K562 (cell line): Measurements from ENCODE around the gene SLC44A1. TPM values are rescaled to one million over a fixed set of nuclear protein-coding genes. Genes with fewer than 3 reads are reported as not detected.

ENCODE experiments used
- ATAC-seq: fragments of 200-7000 bp; cut with Tn5 transposase; 3 replicates; pipeline ENCODE4 v1.9.1; 2020; ENCODE audit warnings: moderate library complexity
- BruUV-seq: library from RNA; stranded (reverse); fragments of 400-500 nt; replicated peaks from 2 replicates; lab custom pipeline; 2021; lab: Mats Ljungman, UMichigan
- CTCF ChIA-PET: fragments of 300-600 bp; formaldehyde crosslinking; extraction: SDS; loops from one replicate; lab custom pipeline; 2021; ENCODE audit warnings: low intra/inter-chr PET ratio; lab: Yijun Ruan, JAX
- POLR2A ChIA-PET: fragments of 300-600, 350-650 bp; sonication (Branson Sonifier 250); formaldehyde crosslinking; extraction: SDS; loops from one replicate; lab custom pipeline; 2021; ENCODE audit warnings: antibody characterized with exemption, inconsistent platforms; lab: Yijun Ruan, JAX
- DNase-seq, 4 experiments: peaks; one replicate each; pipeline versions ENCODE4 v3.0.0 to v3.0.0-alpha.2; 2011 to 2018; ENCODE audit warnings: low spot score in 3 of 4, mixed read lengths in 3 of 4; ENCODE audit errors: extremely low read depth in 1 of 4
- FAIRE-seq: peaks from 2 replicates; lab custom pipeline; 2011; peaks lifted over from hg19 to GRCh38; lab: Jason Lieb, UNC
- H2AFZ ChIP-seq: 2 replicates; pipeline ENCODE4 v1.6.0; 2011; ENCODE audit warnings: low read depth, low read length, control low read depth, inconsistent platforms
- H3K27ac ChIP-seq: fragments of 200-600 bp; 3 replicates; pipeline ENCODE4 v1.8.0; 2011; ENCODE audit warnings: low read depth, mild to moderate bottlenecking, control low read depth, inconsistent platforms, low read length, moderate library complexity, mixed read lengths; ENCODE audit errors: extremely low read depth
- H3K27me3 ChIP-seq, 2 experiments: fragments of 300-600 bp in 1 of 2; 2 replicates in 1 of 2; 3 replicates in 1 of 2; pipeline versions ENCODE4 v1.6.0 to v1.8.0; 2011; ENCODE audit warnings: inconsistent platforms in 2 of 2, low read length in 2 of 2, mild to moderate bottlenecking in 1 of 2, mixed read lengths in 1 of 2, moderate library complexity in 1 of 2; ENCODE audit not compliant: control insufficient read depth in 2 of 2, insufficient read depth in 2 of 2
- H3K36me3 ChIP-seq: fragments of 300-600 bp; 3 replicates; pipeline ENCODE4 v1.8.0; 2011; ENCODE audit warnings: mild to moderate bottlenecking, low read length, inconsistent platforms; ENCODE audit not compliant: control insufficient read depth, insufficient read depth
- H3K4me1 ChIP-seq, 2 experiments: fragments of 200-600 bp in 1 of 2; replicated peaks in 1 of 2; 2 replicates in 1 of 2; 3 replicates in 1 of 2; pipeline versions ENCODE4 v1.5.1 to v1.8.0; 2011; ENCODE audit warnings: inconsistent platforms in 2 of 2, low read length in 2 of 2, mild to moderate bottlenecking in 1 of 2, mixed read lengths in 1 of 2, moderate library complexity in 1 of 2; ENCODE audit not compliant: control insufficient read depth in 2 of 2, insufficient read depth in 2 of 2
- H3K4me2 ChIP-seq: 2 replicates; pipeline ENCODE4 v1.6.1; 2011; ENCODE audit warnings: low read length, control low read depth, inconsistent platforms, mixed read lengths; ENCODE audit not compliant: insufficient read depth
- H3K4me3 ChIP-seq: fragments of 200-600 bp; sonication (generic), shearing (Covaris generic); 2 replicates; pipeline ENCODE4 v1.5.1; 2016; ENCODE audit warnings: control low read depth, inconsistent platforms
- H3K79me2 ChIP-seq: fragments of 200-600 bp; 3 replicates; pipeline ENCODE4 v1.8.0; 2011; ENCODE audit warnings: low read length, inconsistent platforms; ENCODE audit not compliant: control insufficient read depth, insufficient read depth
- H3K9ac ChIP-seq, 2 experiments: 2 replicates each; pipeline versions ENCODE4 v1.6.0 to v1.6.1; 2011; ENCODE audit warnings: low read depth in 2 of 2, low read length in 2 of 2, control low read depth in 1 of 2, inconsistent platforms in 1 of 2, mild to moderate bottlenecking in 1 of 2, mixed read lengths in 1 of 2; ENCODE audit not compliant: insufficient read depth in 1 of 2
- H3K9me1 ChIP-seq: one replicate; pipeline ENCODE4 v1.6.0; 2011; ENCODE audit warnings: inconsistent platforms, mild to moderate bottlenecking, low read length, moderate library complexity; ENCODE audit not compliant: control insufficient read depth, insufficient read depth
- H3K9me3 ChIP-seq: replicated peaks from 2 replicates; pipeline ENCODE4 v1.5.1; 2011; ENCODE audit warnings: low read depth, low read length, inconsistent platforms; ENCODE audit not compliant: control insufficient read depth, insufficient read depth
- H4K20me1 ChIP-seq: replicated peaks from 2 replicates; pipeline ENCODE4 v1.6.1; 2011; ENCODE audit warnings: low read length, inconsistent platforms, mixed read lengths; ENCODE audit not compliant: control insufficient read depth, insufficient read depth
- ATF1 ChIP-seq, 2 experiments: fragments of 450-650 bp in 1 of 2; IDR thresholded peaks; 2 replicates each; pipeline ENCODE4 v1.6.1; 2016; ENCODE audit warnings: missing compliant biosample characterization in 1 of 2, missing genetic modification characterization in 1 of 2
- CHD1 ChIP-seq: fragments of 200-600 bp; sonication (generic); IDR thresholded peaks from one replicate; pipeline ENCODE4 v1.6.1; 2012; ENCODE audit warnings: mild to moderate bottlenecking, moderate library complexity, low read length, inconsistent platforms
- DACH1 ChIP-seq: fragments of 450-650 bp; IDR thresholded peaks from 2 replicates; pipeline ENCODE4 v1.6.1; 2018; ENCODE audit not compliant: partially characterized antibody
- FOXK2 ChIP-seq, 2 experiments: fragments of 450-650 bp; IDR thresholded peaks in 1 of 2; conservative IDR thresholded peaks in 1 of 2; 2 replicates each; pipeline ENCODE4 v1.6.1; 2016; ENCODE audit warnings: low read depth in 2 of 2, mild to moderate bottlenecking in 1 of 2
- HNRNPUL1 ChIP-seq: fragments of 200-400 bp; formaldehyde crosslinking; IDR thresholded peaks from 2 replicates; pipeline ENCODE4 v1.6.1; 2017; ENCODE audit warnings: low read length
- KAT8 ChIP-seq: fragments of 450-650 bp; IDR thresholded peaks from 2 replicates; pipeline ENCODE4 v1.6.1; 2016; ENCODE audit warnings: low read depth, mild to moderate bottlenecking
- PCBP2 ChIP-seq: fragments of 200-400 bp; formaldehyde crosslinking; IDR thresholded peaks from 2 replicates; pipeline ENCODE4 v1.6.1; 2018; ENCODE audit warnings: low read length, low read depth, mild to moderate bottlenecking, moderate library complexity; ENCODE audit not compliant: poor library complexity, severe bottlenecking
- TCFL5 ChIP-seq: fragments of 250-450 bp; sonication (Bioruptor Pico); conservative IDR thresholded peaks from 2 replicates; pipeline ENCODE4 v1.6.1; 2021; ENCODE audit warnings: mild to moderate bottlenecking, moderate library complexity, matching md5 sums
- XRCC5 ChIP-seq: fragments of 200-400 bp; formaldehyde crosslinking; IDR thresholded peaks from 2 replicates; pipeline ENCODE4 v1.6.1; 2017; ENCODE audit warnings: low read depth, mild to moderate bottlenecking, low read length
- ZBTB12 ChIP-seq: fragments of 250-450 bp; sonication (Bioruptor Pico); IDR thresholded peaks from 2 replicates; pipeline ENCODE4 v1.4.0; 2020
- ZEB2 ChIP-seq: fragments of 450-650 bp; IDR thresholded peaks from 2 replicates; pipeline ENCODE4 v1.6.1; 2016
- ZFX ChIP-seq: sonication (generic); formaldehyde crosslinking; IDR thresholded peaks from 2 replicates; pipeline ENCODE4 v1.8.0; 2022; ENCODE audit warnings: mild to moderate bottlenecking, missing genetic modification reagents, moderate library complexity
- ZNF316 ChIP-seq: fragments of 450-650 bp; IDR thresholded peaks from 2 replicates; pipeline ENCODE4 v1.6.1; 2016
- ZNF77 ChIP-seq: fragments of 250-450 bp; sonication (Bioruptor Pico); IDR thresholded peaks from 2 replicates; pipeline ENCODE4 v1.5.0; 2020
- WGBS: fragments of 100-300 bp; shearing (Covaris generic); methylation state at CpG from one replicate; pipeline ENCODE4 v1.1.6; 2016; ENCODE audit warnings: low coverage, mixed read lengths; ENCODE audit not compliant: insufficient coverage; ENCODE audit errors: missing lambda C conversion rate; 5-methylcytosine and 5-hydroxymethylcytosine counted together
- in situ Hi-C: fragments of 300-500 bp; cut with MboI; formaldehyde crosslinking; loops from 4 replicates; pipeline ENCODE4 v1.15.0; 2018; ENCODE audit warnings: inconsistent platforms, mixed read lengths
- intact Hi-C: fragments of 100-400 bp; cut with micrococcal nuclease; formaldehyde crosslinking; loops from 2 replicates; pipeline ENCODE4 v1.14.2; 2022
- polyA plus RNA-seq, 8 experiments: library from polyadenylated mRNA; depleted of rRNA in 4 of 8; stranded (reverse) in 5 of 8; unstranded in 3 of 8; fragments of >200 nt; fragmentation: Nextera tagmentation in 2 of 8; fragmentation: Illumina TruSeq in 1 of 8; extraction: Ambion mirVana in 2 of 8; extraction: Trizol in 1 of 8; gene quantifications; 2 replicates each; pipeline versions ENCODE4 v1.2.1 to v1.2.3, GENCODE V29; 2011 to 2014; ENCODE audit warnings: inconsistent platforms in 1 of 8, missing spikeins in 1 of 8
- total RNA-seq, 7 experiments: library from RNA; depleted of rRNA in 6 of 7; stranded (reverse); fragments of >200 nt in 6 of 7; fragmentation: Illumina TruSeq in 2 of 7; extraction: Trizol in 2 of 7; gene quantifications; 2 replicates each; pipeline versions ENCODE4 v1.2.1 to v1.2.3, GENCODE V29; 2011 to 2021; ENCODE audit warnings: low replicate concordance in 1 of 7
- TF ChIP-seq, protein P1 (sequence below): sonication (generic); formaldehyde crosslinking; IDR thresholded peaks from 2 replicates; pipeline ENCODE4 v1.8.1; 2023; ENCODE audit warnings: mild to moderate bottlenecking, missing genetic modification reagents, moderate library complexity
- TF ChIP-seq, protein P2 (sequence below): IDR thresholded peaks from 2 replicates; pipeline ENCODE4 v1.6.1; 2011; ENCODE audit warnings: borderline replicate concordance, low read depth, mild to moderate bottlenecking, moderate library complexity, low read length; ENCODE audit not compliant: insufficient read depth, poor library complexity, severe bottlenecking
- TF ChIP-seq, protein P3 (sequence below): sonication (generic); formaldehyde crosslinking; IDR thresholded peaks from 2 replicates; pipeline ENCODE4 v1.8.1; 2022; ENCODE audit warnings: missing genetic modification reagents

Gene SLC44A1
- total and polyA plus RNA-seq, 9 of the 15 experiments (the other 6 are each of a cell fraction or from before 2014, with no cell fraction given) = 0.11 to 0.59 (median 0.30) TPM

DNA sequence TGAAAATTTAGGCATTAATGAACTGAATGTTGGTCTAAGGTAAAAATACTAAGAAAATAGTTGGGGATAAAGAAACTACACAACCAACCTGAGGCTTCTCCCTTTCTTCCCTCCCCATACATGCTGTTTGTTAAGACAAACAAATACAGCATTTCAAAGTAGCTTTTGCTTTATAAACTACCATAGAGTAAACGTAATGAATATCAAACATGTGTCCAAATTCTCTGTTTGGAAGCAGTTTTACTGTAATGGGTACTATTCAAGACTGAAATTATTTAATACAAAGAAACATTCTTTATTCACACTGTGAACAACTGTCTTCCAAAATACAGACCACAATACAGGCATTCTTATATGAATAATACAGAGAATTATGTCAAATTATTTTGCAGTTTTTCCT, 52.0 kb downstream of the SLC44A1 start:
- H3K9me3 ChIP-seq = no peaks in the 10 kb centered on the region
- H2AFZ ChIP-seq = 0 out of 2 replicates have a peak overlapping the region, but pooled peaks have one; percentile 9
- CTCF ChIA-PET = no interaction called here
- in situ Hi-C loops (no loop called here), intact Hi-C loops (no loop called here)
- FAIRE-seq = no peak
- 0% methylated on average over 1 of the region's 1 CpG for WGBS
- no peaks in the 10 kb centered on the region for H3K9me1 ChIP-seq
- no peak for DNase-seq
- peaks cover 0 to 9% of the 10 kb centered on the region in 2 experiments; a peak in 3 of 5 replicates for H3K4me1 ChIP-seq
- BruUV-seq = no TSS peak
- no peaks in the 10 kb centered on the region for H4K20me1 ChIP-seq
- no peak overlapping the region for H3K9ac ChIP-seq
- H3K4me3 ChIP-seq = no peak overlapping the region
- no peaks in the 10 kb centered on the region for H3K27me3 ChIP-seq
- POLR2A ChIA-PET = no interaction called here
- no peaks in the 10 kb centered on the region for H3K79me2 ChIP-seq
- no peaks in the 10 kb centered on the region for H3K36me3 ChIP-seq
- H3K4me2 ChIP-seq = no peak overlapping the region
- no peak for ATAC-seq
- TF ChIP-seq TCFL5 (CRISPR knock-in tag) = no peak
- TF ChIP-seq, protein P1, sequence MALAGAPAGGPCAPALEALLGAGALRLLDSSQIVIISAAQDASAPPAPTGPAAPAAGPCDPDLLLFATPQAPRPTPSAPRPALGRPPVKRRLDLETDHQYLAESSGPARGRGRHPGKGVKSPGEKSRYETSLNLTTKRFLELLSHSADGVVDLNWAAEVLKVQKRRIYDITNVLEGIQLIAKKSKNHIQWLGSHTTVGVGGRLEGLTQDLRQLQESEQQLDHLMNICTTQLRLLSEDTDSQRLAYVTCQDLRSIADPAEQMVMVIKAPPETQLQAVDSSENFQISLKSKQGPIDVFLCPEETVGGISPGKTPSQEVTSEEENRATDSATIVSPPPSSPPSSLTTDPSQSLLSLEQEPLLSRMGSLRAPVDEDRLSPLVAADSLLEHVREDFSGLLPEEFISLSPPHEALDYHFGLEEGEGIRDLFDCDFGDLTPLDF (CRISPR knock-in tag) = no peak
- no peak for TF ChIP-seq ZEB2
- TF ChIP-seq ZFX (CRISPR knock-in tag) = no peak
- TF ChIP-seq CHD1 = no peak
- TF ChIP-seq HNRNPUL1 = no peak
- TF ChIP-seq XRCC5 = no peak
- no peak for TF ChIP-seq ZNF316
- TF ChIP-seq PCBP2 = no peak
- TF ChIP-seq ATF1 (CRISPR knock-in tag; IDR thresholded peaks at IDR 0.05) = no peak
- no peak for TF ChIP-seq ATF1 (tag; IDR thresholded peaks at IDR 0.05)
- TF ChIP-seq KAT8 = no peak
- no peak for TF ChIP-seq FOXK2 (conservative IDR thresholded peaks at IDR 0.05 in 1 of 2, IDR thresholded peaks at IDR 0.05 in 1 of 2; ENCODE audit: low read depth in 2 of 2)
- no peak for TF ChIP-seq ZBTB12 (CRISPR knock-in tag)
- TF ChIP-seq, protein P2, sequence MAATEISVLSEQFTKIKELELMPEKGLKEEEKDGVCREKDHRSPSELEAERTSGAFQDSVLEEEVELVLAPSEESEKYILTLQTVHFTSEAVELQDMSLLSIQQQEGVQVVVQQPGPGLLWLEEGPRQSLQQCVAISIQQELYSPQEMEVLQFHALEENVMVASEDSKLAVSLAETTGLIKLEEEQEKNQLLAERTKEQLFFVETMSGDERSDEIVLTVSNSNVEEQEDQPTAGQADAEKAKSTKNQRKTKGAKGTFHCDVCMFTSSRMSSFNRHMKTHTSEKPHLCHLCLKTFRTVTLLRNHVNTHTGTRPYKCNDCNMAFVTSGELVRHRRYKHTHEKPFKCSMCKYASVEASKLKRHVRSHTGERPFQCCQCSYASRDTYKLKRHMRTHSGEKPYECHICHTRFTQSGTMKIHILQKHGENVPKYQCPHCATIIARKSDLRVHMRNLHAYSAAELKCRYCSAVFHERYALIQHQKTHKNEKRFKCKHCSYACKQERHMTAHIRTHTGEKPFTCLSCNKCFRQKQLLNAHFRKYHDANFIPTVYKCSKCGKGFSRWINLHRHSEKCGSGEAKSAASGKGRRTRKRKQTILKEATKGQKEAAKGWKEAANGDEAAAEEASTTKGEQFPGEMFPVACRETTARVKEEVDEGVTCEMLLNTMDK = no peak
- TF ChIP-seq, protein P3, sequence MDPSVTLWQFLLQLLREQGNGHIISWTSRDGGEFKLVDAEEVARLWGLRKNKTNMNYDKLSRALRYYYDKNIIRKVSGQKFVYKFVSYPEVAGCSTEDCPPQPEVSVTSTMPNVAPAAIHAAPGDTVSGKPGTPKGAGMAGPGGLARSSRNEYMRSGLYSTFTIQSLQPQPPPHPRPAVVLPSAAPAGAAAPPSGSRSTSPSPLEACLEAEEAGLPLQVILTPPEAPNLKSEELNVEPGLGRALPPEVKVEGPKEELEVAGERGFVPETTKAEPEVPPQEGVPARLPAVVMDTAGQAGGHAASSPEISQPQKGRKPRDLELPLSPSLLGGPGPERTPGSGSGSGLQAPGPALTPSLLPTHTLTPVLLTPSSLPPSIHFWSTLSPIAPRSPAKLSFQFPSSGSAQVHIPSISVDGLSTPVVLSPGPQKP (CRISPR knock-in tag) = no peak
- no peak for TF ChIP-seq DACH1
- TF ChIP-seq ZNF77 (CRISPR knock-in tag) = no peak
- no peak overlapping the region for H3K27ac ChIP-seq
